SU-DHL-6 (cell line): ENCODE results near the gene MOG.

Source experiments
- CTCF ChIP-seq: fragments of 200-600 bp; sonication (generic); IDR thresholded peaks from one replicate; pipeline ENCODE4 v1.5.1; 2017; ENCODE audit warnings: antibody characterized with exemption, mild to moderate bottlenecking, low read length, moderate library complexity; ENCODE audit not compliant: insufficient read depth, poor library complexity, severe bottlenecking
- EZH2phosphoT487 ChIP-seq: fragments of 200-600 bp; sonication (generic), shearing (Covaris generic); conservative IDR thresholded peaks from 2 replicates; pipeline ENCODE4 v1.6.1; 2018; ENCODE audit warnings: mild to moderate bottlenecking, antibody characterized with exemption, low read length, moderate library complexity, mixed read lengths

- no peak for TF ChIP-seq CTCF
- TF ChIP-seq EZH2phosphoT487 = no peak
Measured at GRCh38 chr6:29627755-29628418, 29.0 kb upstream of the MOG start.
